ENCODE measurements around the gene RHOT2.
A peak's percentile ranks its signal among the peaks of the same experiment; 100 is the strongest.

DNA sequence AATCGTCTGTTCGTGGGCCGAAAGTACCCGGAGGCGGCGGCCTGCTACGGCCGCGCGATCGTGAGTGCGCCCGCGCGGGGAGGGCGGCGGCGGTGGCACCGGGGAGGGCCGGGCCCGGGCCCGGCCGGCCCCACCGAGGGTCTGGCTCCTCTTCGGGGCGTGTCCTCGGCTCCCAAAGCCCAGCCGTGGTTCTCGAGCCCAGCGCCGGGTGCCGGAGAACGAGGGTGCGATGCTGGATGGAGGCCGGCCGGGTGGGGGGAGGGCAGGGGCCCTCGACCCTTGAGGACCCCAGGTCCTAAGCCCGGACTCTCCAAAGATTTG is 12.7 kb downstream of the RHOT2 start:
- TF ChIP-seq SREBF1 (IDR thresholded peaks at IDR 0.05; ENCODE audit: low read length) (no peak), CBFB (IDR thresholded peaks at IDR 0.05; ENCODE audit: low read depth) (0 out of 2 replicates have a peak, but pooled peaks have one; percentile 28), RAD21 (IDR thresholded peaks at IDR 0.05; ENCODE audit: insufficient read depth, low read depth, low read length) (no peak), JUND (IDR thresholded peaks at IDR 0.05; ENCODE audit: low read depth, low read length) (no peak), GABPA (IDR thresholded peaks at IDR 0.05; ENCODE audit: low read depth) (no peak)
- TF ChIP-seq, protein P1, sequence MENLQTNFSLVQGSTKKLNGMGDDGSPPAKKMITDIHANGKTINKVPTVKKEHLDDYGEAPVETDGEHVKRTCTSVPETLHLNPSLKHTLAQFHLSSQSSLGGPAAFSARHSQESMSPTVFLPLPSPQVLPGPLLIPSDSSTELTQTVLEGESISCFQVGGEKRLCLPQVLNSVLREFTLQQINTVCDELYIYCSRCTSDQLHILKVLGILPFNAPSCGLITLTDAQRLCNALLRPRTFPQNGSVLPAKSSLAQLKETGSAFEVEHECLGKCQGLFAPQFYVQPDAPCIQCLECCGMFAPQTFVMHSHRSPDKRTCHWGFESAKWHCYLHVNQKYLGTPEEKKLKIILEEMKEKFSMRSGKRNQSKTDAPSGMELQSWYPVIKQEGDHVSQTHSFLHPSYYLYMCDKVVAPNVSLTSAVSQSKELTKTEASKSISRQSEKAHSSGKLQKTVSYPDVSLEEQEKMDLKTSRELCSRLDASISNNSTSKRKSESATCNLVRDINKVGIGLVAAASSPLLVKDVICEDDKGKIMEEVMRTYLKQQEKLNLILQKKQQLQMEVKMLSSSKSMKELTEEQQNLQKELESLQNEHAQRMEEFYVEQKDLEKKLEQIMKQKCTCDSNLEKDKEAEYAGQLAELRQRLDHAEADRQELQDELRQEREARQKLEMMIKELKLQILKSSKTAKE (IDR thresholded peaks at IDR 0.05; ENCODE audit: low read depth, poor library complexity, severe bottlenecking), result no peak

Measured in GM12878 (cell line).